Spleen (tissue), 7 donors: ENCODE data around the gene SUCLG2.

Source experiments
- CTCF ChIP-seq, 11 experiments: fragments of 200-600 bp in 7 of 11; fragments of 450-650 bp in 4 of 11; sonication (generic) in 4 of 11; IDR thresholded peaks in 8 of 11; conservative IDR thresholded peaks in 3 of 11; 1 replicate in 7 of 11; 2 replicates in 4 of 11; pipeline versions ENCODE4 v1.4.0 to v1.8.0; 2016 to 2021; ENCODE audit warnings: antibody characterized with exemption in 11 of 11, inconsistent platforms in 4 of 11, mild to moderate bottlenecking in 1 of 11
- POLR2A ChIP-seq, 3 donors: fragments of 450-650 bp; IDR thresholded peaks; one replicate each; pipeline ENCODE4 v1.5.1; 2017; ENCODE audit warnings: antibody characterized with exemption in 3 of 3, mild to moderate bottlenecking in 1 of 3
- POLR2AphosphoS5 ChIP-seq, 3 donors: sonication (generic); formaldehyde crosslinking; IDR thresholded peaks; one replicate each; pipeline ENCODE4 v1.5.1; 2017; ENCODE audit warnings: antibody characterized with exemption in 3 of 3
- donor health status: DM: no; HTN: no; CAD: no; lungs with moderate emphysema.
- donor health status: DM: no; HTN: no; CAD: no.
- donor health status: DM: no; HTN: no; CAD: no.

- TF ChIP-seq POLR2A (IDR thresholded peaks at IDR 0.05) (no peak), CTCF (IDR thresholded peaks at IDR 0.05 in 8 of 11, conservative IDR thresholded peaks at IDR 0.05 in 3 of 11) (no peak), POLR2AphosphoS5 (IDR thresholded peaks at IDR 0.05) (no peak)
Measured at GRCh38 chr3:67431887-67432286, 222.5 kb downstream of the SUCLG2 start.
